Neural cell (in vitro differentiated cells): ENCODE data around the gene NELFE.

Source experiments
- CTCF ChIP-seq: fragments of 450-650 bp; IDR thresholded peaks from 2 replicates; pipeline ENCODE4 v1.5.1; 2014; ENCODE audit warnings: antibody characterized with exemption, mild to moderate bottlenecking, moderate library complexity; ENCODE audit not compliant: poor library complexity, severe bottlenecking
- EP300 ChIP-seq: fragments of 450-650 bp; conservative IDR thresholded peaks from 2 replicates; pipeline ENCODE4 v1.6.1; 2014; ENCODE audit warnings: antibody characterized with exemption, mild to moderate bottlenecking, moderate library complexity; ENCODE audit not compliant: poor library complexity, severe bottlenecking
- REST ChIP-seq: IDR thresholded peaks from 2 replicates; pipeline ENCODE4 v1.6.1; 2012; ENCODE audit warnings: borderline replicate concordance

GRCh38 chr6:31970604-31971271 lies 12.0 kb upstream of the NELFE start:
- TF ChIP-seq CTCF (no peak), EP300 (no peak), REST (no peak)
